Measurements from ENCODE around the gene LORICRIN.

The LORICRIN gene

DNA sequence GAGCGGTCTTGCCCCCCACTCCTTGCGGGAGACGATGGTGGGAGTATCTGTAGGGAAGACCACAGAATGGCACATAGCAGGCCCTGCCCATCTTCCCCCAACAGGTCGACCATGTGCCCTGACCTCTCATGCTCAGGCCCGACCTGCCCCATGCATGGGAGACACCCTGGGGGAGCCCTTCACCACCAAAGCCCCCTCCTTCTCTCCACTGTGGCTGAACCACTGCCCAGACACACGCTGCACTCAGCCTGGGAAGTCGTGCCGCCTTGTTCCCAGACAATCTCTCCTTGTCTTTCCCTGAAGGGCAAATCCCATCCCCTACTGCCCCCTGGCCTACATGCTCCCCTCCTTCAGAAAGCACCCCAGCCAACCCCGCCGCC lies 47.7 kb downstream of the LORICRIN start:
- DNase-seq: no peak

- no peak for DNase-seq
These were observed 49.1 kb downstream of the LORICRIN start for GRCh38 chr1:153308540-153308939.

DNA sequence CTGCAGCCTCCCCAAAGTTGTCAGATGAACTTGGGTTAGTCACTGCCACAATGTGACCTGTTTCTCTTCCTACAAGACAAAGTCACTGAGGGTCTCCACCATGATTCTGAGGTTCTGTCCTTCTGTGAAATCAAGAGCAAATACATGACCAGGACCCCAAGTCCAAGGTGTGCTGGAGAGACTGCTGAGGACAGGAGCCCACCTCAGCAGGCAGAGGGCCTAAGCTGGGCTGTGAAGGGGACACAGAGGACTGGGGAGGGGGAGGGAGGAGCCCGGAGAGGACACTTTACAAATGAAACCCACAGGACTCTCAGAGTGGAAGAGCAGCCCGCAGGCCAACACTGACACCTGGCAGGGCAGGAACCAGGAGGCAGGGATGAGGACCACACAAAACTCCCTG lies 50.0 kb downstream of the LORICRIN start:
- no peak for DNase-seq

DNA sequence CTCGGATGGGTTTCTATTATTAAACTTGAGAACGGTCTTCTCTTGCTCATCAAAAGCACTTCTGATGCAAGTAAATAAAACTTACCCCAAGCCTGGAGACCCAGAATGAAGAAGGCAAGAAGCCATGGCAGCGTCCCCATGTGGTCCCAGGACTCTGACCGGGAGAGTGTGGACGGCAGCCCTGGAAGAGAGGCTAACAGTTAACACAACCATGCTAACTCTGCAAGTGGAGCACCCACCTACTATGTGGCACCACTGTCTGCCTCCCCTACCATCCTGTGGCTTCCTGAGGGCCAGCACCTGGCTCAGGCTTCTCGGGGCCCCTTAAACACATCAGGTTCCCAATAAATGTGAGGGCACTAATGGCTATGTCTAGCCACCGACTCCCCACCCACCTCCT lies 51.0 kb downstream of the LORICRIN start:
- DNase-seq: no peak

Measured in NCI-H82 (cell line).